GM13977 (cell line): Measurements from ENCODE around the gene PLCB1.

Source experiments
- DNase-seq: peaks from one replicate; pipeline ENCODE4 v3.0.0; 2012; ENCODE audit warnings: low spot score
- CTCF ChIP-seq: IDR thresholded peaks from 2 replicates; pipeline ENCODE4 v1.5.1; 2012; ENCODE audit warnings: mild to moderate bottlenecking, control low read depth; ENCODE audit not compliant: insufficient read depth; ENCODE audit errors: extremely low read depth, missing control alignments
- in situ Hi-C: fragments of 300-500 bp; cut with MboI; formaldehyde crosslinking; loops from one replicate; pipeline ENCODE4 v1.12.0; 2022; ENCODE audit warnings: low sequenced_read_pairs, low pct_unique_long_range_greater_than_20kb, mixed read lengths, inconsistent platforms; ENCODE audit not compliant: unreplicated experiment

Gene PLCB1

DNA sequence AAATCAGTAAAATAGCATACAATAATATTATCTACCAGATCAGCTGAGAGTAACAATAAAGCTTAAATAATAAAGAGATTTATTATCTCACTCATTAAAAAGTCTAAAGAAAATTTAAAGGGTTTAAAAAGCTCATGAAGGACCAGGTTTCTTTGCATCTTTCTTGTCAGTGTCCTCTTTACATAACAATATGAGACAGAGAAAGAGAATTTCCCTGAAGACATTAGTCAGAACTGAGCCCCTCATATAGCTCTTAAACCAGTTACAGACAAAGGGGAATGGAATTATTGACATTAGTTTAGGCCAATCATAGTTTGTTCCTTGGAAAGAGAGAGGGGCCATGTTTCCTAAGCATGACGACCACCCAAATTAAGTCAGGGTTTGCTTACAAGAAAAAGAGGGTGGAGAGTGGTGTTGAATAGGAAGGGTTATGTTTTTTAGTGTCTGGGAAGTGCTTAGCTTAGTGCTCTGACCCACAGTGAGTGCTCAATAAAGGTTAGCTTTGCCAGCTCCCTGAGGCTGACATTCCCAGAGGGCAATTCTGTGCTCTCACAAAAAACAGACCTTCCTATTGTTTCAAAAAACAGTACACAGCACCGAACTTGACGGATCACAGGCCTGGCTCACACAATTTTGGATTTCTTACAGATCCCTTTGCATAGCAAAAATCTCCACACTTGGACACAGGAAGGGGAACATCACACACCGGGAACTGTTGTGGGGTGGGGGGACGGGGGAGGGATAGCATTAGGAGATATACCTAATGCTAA is 3.6 kb upstream of the PLCB1 start:
- in situ Hi-C loops, result no loop called here
- DNase-seq, result no peak
- no peak for TF ChIP-seq CTCF

- no peak for DNase-seq
- in situ Hi-C loops, result no loop called here
- TF ChIP-seq CTCF, result no peak
Measured at GRCh38 chr20:8129211-8129976, 2.7 kb upstream of the PLCB1 start.

- in situ Hi-C loops, result no loop called here
- no peak for TF ChIP-seq CTCF
- DNase-seq, result no peak
Measured at GRCh38 chr20:8130840-8131526, 1.1 kb upstream of the PLCB1 start.

DNA sequence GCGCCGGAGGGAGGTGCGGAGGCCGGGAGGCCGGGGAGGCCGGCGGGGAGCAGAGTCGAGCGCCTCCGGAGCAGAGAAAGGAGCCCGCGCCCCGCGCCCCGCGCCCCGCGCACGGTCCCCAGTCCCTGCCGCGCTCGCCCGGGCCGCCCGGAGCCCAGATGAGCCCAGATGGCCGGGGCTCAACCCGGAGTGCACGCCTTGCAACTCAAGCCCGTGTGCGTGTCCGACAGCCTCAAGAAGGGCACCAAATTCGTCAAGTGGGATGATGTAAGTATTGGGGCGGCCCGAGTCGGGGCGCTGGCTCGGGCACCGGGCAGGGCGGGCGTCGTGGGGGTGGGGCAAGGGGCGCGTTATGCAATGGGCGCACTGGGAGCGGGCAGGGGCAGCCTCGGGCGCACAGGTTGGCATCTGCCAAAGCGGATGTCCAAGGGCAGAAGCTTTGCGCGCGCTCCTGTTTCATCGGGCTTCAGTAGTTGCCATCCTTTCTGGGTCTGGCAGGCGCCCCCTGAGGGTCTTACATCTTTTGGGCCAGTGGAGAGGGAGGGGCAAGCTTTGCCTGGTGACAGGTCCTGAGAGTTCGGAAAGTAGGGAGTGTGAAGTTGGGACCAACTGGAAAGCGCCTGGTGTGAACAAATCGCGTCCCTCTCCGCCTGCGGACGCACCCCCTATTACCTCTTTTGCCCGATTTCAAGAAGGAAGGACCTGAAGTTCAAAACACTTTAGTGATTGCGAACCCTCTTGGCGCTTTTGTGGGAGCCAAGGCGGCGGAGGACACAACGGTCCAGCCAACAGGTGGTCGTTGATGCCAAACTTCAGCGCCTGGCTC is 631 bp downstream of the PLCB1 start:
- in situ Hi-C loops, result no loop called here
- no peak for DNase-seq
- TF ChIP-seq CTCF, result no peak

DNA sequence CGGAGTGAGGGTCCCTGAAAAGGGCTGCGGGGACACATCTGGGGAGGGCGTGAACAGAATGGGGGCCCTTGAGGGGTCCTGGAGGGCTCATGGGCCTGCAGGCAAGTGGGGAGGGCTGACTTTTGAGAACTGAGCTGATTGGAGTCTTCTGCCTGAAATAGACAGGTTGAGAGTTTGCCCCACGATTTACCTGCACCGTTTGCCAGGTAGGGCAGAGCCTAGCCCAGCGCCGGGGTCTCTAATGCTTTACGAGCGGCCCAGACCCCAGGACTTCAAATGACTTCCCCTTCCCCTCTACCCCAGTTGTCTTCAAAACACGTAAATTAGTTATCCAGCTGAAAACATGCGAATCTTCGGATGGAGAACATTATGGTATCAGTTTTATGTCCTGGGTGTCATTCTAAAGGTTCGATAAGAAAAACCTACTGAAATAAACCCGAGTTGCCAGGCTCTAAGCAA is 1.3 kb downstream of the PLCB1 start:
- TF ChIP-seq CTCF, result no peak
- no peak for DNase-seq
- in situ Hi-C loops, result no loop called here

DNA sequence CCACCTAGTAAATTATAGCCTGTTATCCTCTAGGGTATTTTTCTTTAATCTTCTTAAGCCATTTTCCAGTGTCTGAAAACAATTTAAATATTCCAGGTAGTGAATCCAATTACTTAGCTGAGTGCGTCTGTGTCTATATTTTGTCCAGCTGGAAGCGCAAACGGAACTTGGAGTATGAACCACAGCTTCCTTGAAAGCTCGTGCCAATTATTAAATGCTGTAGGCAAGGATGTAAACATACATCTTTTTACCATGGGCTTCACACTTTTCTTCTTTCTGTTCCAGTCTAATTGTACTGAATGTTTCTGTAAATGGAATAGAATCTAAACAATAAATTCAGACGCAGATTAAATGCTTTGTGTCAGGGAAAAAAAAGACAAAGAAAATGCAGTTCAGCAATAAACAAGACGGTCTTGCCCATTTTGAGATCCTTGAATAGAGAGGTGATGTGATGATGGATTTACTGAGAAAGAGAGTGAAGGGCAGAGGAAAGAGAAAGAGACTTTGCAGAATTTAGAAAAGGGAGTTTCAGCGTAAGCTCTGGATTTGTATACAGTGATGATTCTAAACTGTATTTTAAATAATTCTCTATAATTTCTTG is 1.9 kb downstream of the PLCB1 start:
- in situ Hi-C loops, result no loop called here
- no peak for TF ChIP-seq CTCF
- no peak for DNase-seq
